Retinal pigment epithelial cell (primary cell): ENCODE measurements around the gene C4BPB.

Source experiments
- DNase-seq: peaks from one replicate; pipeline ENCODE4 v3.0.0-alpha.2; 2010; ENCODE audit warnings: low read depth
- H3K4me3 ChIP-seq: 2 replicates; pipeline ENCODE4 v1.5.1; 2011; ENCODE audit warnings: mild to moderate bottlenecking, low read length, control low read depth, moderate library complexity
- TF ChIP-seq, protein P1 (sequence below): conservative IDR thresholded peaks from 2 replicates; pipeline ENCODE4 v1.5.1; 2011; ENCODE audit warnings: low read depth, low read length, control low read depth, inconsistent platforms

C4BPB gene

DNA sequence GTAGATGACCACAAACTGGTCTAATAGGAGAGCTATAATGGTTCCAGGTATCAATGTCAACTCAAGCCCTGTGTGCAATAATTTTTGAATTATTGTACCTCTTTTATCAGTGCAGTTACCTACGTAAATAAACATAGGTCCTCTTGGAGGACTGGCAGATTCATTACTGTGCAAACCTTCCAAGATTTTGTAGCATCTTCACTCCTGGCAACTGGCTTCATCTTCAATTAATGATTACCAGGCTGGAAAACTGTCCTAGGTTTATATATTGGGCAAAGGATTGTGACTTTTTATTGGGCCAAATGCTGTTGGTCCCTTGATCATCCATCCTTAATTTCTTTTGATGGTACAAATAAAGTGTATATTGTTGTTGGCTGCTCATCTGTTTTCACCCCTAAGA is 51.0 kb downstream of the C4BPB start:
- TF ChIP-seq, protein P1, sequence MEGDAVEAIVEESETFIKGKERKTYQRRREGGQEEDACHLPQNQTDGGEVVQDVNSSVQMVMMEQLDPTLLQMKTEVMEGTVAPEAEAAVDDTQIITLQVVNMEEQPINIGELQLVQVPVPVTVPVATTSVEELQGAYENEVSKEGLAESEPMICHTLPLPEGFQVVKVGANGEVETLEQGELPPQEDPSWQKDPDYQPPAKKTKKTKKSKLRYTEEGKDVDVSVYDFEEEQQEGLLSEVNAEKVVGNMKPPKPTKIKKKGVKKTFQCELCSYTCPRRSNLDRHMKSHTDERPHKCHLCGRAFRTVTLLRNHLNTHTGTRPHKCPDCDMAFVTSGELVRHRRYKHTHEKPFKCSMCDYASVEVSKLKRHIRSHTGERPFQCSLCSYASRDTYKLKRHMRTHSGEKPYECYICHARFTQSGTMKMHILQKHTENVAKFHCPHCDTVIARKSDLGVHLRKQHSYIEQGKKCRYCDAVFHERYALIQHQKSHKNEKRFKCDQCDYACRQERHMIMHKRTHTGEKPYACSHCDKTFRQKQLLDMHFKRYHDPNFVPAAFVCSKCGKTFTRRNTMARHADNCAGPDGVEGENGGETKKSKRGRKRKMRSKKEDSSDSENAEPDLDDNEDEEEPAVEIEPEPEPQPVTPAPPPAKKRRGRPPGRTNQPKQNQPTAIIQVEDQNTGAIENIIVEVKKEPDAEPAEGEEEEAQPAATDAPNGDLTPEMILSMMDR: no peak

DNA sequence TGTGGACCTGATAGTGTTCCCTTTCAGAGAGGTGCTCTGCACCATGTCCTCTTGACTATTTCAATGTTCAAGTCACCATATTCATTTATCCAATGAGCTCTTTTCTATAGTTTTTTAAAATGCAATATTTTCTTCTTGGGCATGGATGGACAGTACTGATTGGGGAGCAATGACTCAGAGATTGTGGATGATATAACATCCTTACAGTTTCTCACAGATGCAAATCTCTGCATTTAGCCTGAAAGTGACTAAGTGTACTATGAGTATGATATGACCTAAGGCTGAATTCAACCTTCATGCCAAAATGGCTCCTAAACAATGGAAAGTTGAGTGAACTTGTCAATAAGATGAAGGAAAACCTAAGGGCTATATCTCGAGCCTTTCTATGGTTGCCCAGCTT is 51.9 kb downstream of the C4BPB start:
- H3K4me3 ChIP-seq: no peak overlapping the region
- DNase-seq: no peak
- TF ChIP-seq, protein P1: no peak

More for the DNA sequence above, 51.0 kb downstream of the C4BPB start:
- H3K4me3 ChIP-seq: no peak overlapping the region
- DNase-seq: no peak

DNA sequence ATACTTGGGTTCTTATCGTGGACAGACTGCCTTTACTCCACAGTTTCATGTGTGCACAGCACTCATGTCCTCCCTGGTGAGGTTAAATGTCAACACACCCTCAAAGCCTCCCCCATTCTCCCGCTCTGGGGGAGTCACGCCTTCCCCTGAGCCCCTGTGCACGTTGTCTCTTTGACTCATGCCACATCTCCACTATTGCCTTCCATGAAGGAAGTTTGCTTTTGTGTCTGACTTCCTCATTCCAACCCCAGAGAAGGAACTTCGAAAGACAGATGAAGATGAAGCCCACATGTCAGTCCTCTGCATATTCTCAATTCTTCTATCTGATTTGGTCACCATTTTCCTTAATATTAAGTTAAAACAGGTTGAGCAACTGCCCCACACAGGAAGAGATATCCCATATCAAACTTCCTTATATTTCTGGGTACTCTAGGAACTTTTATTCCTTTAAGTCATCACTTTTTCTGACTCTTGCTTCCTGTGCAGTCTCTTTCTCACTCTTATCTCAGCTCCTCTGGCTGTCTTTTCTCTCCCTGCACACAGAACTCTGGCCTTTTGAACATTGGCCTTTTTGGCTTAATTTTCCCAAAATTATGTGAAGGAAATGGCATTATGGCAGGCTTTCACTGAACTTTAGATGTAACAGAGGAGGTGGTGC is 56.9 kb downstream of the C4BPB start:
- TF ChIP-seq, protein P1: no peak

More for the DNA sequence above, 56.9 kb downstream of the C4BPB start:
- no peak overlapping the region for H3K4me3 ChIP-seq
- DNase-seq: no peak
